Mesodermal cell (in vitro differentiated cells): ENCODE results near the gene TBX10.

Experiments used
- H3K27ac ChIP-seq: 2 replicates; pipeline ENCODE4 v1.7.0; 2013; ENCODE audit warnings: mild to moderate bottlenecking, low read depth, low read length, moderate library complexity; ENCODE audit not compliant: severe bottlenecking
- H3K36me3 ChIP-seq: 2 replicates; pipeline ENCODE4 v1.7.1; 2013; ENCODE audit warnings: mild to moderate bottlenecking, low read length, moderate library complexity; ENCODE audit not compliant: control insufficient read depth, insufficient read depth
- H3K4me1 ChIP-seq: one replicate; pipeline ENCODE4 v1.7.1; 2013; ENCODE audit warnings: mild to moderate bottlenecking, low read length; ENCODE audit not compliant: insufficient read depth, control insufficient read depth, poor library complexity, severe bottlenecking
- H3K4me3 ChIP-seq: 2 replicates; pipeline ENCODE4 v1.7.0; 2013; ENCODE audit warnings: low read length, control low read depth, mild to moderate bottlenecking; ENCODE audit not compliant: insufficient read depth, poor library complexity, severe bottlenecking; ENCODE audit errors: extremely low read depth
- H3K9me3 ChIP-seq: 2 replicates; pipeline ENCODE4 v1.7.1; 2013; ENCODE audit warnings: mild to moderate bottlenecking, low read length, moderate library complexity; ENCODE audit not compliant: control insufficient read depth
- WGBS, 2 experiments: methylation state at CpG; one replicate each; pipeline ENCODE4 v1.1.5; 2013; ENCODE audit warnings: missing lambda C conversion rate in 2 of 2; ENCODE audit not compliant: insufficient coverage in 2 of 2; 5-methylcytosine and 5-hydroxymethylcytosine counted together

TBX10 gene

GRCh38 chr11:67651976-67652781, 12.6 kb upstream of the TBX10 start:
- Histone ChIP-seq H3K36me3 (no peaks in the 10 kb centered on the region), H3K4me1 (no peaks in the 10 kb centered on the region), H3K9me3 (peaks cover 7% of the 10 kb centered on the region), H3K27ac (no peak overlapping the region), H3K4me3 (no peak overlapping the region)
- 60 to 90% methylated on average over 6 to 7 of the region's 13 CpGs for WGBS, 2 experiments

- Histone ChIP-seq H3K4me1 (no peaks in the 10 kb centered on the region), H3K27ac (no peak overlapping the region), H3K36me3 (no peaks in the 10 kb centered on the region), H3K4me3 (no peak overlapping the region), H3K9me3 (no peaks in the 10 kb centered on the region)
- WGBS, 2 experiments: 93% methylated on average over 20 to 21 of the region's 22 CpGs
These were observed 10.3 kb upstream of the TBX10 start for GRCh38 chr11:67649634-67650510.

GRCh38 chr11:67648796-67649613, 9.4 kb upstream of the TBX10 start:
- H3K27ac ChIP-seq: no peak overlapping the region
- no peaks in the 10 kb centered on the region for H3K36me3 ChIP-seq
- no peaks in the 10 kb centered on the region for H3K4me1 ChIP-seq
- no peaks in the 10 kb centered on the region for H3K9me3 ChIP-seq
- 91 to 92% methylated on average over 9 to 11 of the region's 12 CpGs for WGBS, 2 experiments
- no peak overlapping the region for H3K4me3 ChIP-seq

GRCh38 chr11:67648140-67648795, 8.7 kb upstream of the TBX10 start:
- no peak overlapping the region for H3K4me3 ChIP-seq
- no peak overlapping the region for H3K27ac ChIP-seq
- H3K9me3 ChIP-seq: no peaks in the 10 kb centered on the region
- 61 to 86% methylated on average over 6 to 8 of the region's 12 CpGs for WGBS, 2 experiments
- no peaks in the 10 kb centered on the region for H3K4me1 ChIP-seq
- H3K36me3 ChIP-seq: no peaks in the 10 kb centered on the region

- H3K4me1 ChIP-seq: no peaks in the 10 kb centered on the region
- no peak overlapping the region for H3K27ac ChIP-seq
- no peak overlapping the region for H3K4me3 ChIP-seq
- WGBS, 2 experiments: 89 to 93% methylated on average over 11 to 13 of the region's 15 CpGs
- no peaks in the 10 kb centered on the region for H3K36me3 ChIP-seq
- H3K9me3 ChIP-seq: no peaks in the 10 kb centered on the region
These were observed 7.9 kb upstream of the TBX10 start for GRCh38 chr11:67647471-67647870.

GRCh38 chr11:67646535-67647336, 7.2 kb upstream of the TBX10 start:
- H3K4me3 ChIP-seq: no peak overlapping the region
- 84 to 90% methylated on average over 18 of the region's 24 CpGs for WGBS, 2 experiments
- H3K27ac ChIP-seq: no peak overlapping the region
- H3K36me3 ChIP-seq: no peaks in the 10 kb centered on the region
- no peaks in the 10 kb centered on the region for H3K9me3 ChIP-seq
- no peaks in the 10 kb centered on the region for H3K4me1 ChIP-seq

- WGBS, 2 experiments: 85 to 92% methylated on average over 14 to 22 of the region's 24 CpGs
- no peaks in the 10 kb centered on the region for H3K4me1 ChIP-seq
These were observed 6.2 kb upstream of the TBX10 start for GRCh38 chr11:67645521-67646461.

GRCh38 chr11:67644472-67645418, 5.2 kb upstream of the TBX10 start:
- no peaks in the 10 kb centered on the region for H3K4me1 ChIP-seq
- H3K4me3 ChIP-seq: no peak overlapping the region
- WGBS, 2 experiments: 95% methylated on average over 17 to 18 of the region's 22 CpGs
- H3K36me3 ChIP-seq: no peaks in the 10 kb centered on the region
- no peaks in the 10 kb centered on the region for H3K9me3 ChIP-seq
- H3K27ac ChIP-seq: no peak overlapping the region

More at GRCh38 chr11:67645521-67646461, 6.2 kb upstream of the TBX10 start:
- no peak overlapping the region for H3K27ac ChIP-seq
- no peak overlapping the region for H3K4me3 ChIP-seq
- no peaks in the 10 kb centered on the region for H3K9me3 ChIP-seq
- no peaks in the 10 kb centered on the region for H3K36me3 ChIP-seq
